HCT116 (cell line): ENCODE results near the gene TOX2. TPM values are rescaled to one million over a fixed set of nuclear protein-coding genes. Genes with fewer than 3 reads are reported as not detected.

Source experiments
- ATAC-seq: fragments of 200-7000 bp; cut with Tn5 transposase; 2 replicates; pipeline ENCODE4 v1.9.1; 2020; ENCODE audit warnings: mild to moderate bottlenecking, moderate library complexity
- BruUV-seq: library from RNA; stranded (reverse); fragments of 400-500 nt; replicated peaks from 2 replicates; lab custom pipeline; 2021; lab: Mats Ljungman, UMichigan
- CTCF ChIA-PET: fragments of 300-600 bp; sonication (Branson Sonifier 250); formaldehyde crosslinking; loops from one replicate; lab custom pipeline; 2021; ENCODE audit warnings: antibody characterized with exemption; lab: Charles Lee
- POLR2A ChIA-PET: fragments of 300-600, 350-600 bp; sonication (Branson Sonifier 250); formaldehyde crosslinking; loops from one replicate; lab custom pipeline; 2021; ENCODE audit warnings: antibody characterized with exemption; lab: Charles Lee
- RAD21 ChIA-PET, 2 experiments: fragments of 300-600 bp; sonication (Branson Sonifier 250); formaldehyde crosslinking; loops; one replicate each; lab custom pipeline; 2023; ENCODE audit warnings: low total read pairs in 2 of 2; ENCODE audit not compliant: uncharacterized antibody in 2 of 2, unreplicated experiment in 2 of 2, low non-redundant PET in 1 of 2; lab: Charles Lee
- DNase-seq: peaks from one replicate; pipeline ENCODE4 v3.0.0-alpha.2; 2010; ENCODE audit warnings: low read depth, low spot score
- H2AFZ ChIP-seq: fragments of 200-600 bp; shearing (Covaris generic), sonication (generic); 2 replicates; pipeline ENCODE4 v1.6.1; 2017; ENCODE audit warnings: low read depth, mixed run types, mixed read lengths, antibody characterized with exemption, low read length; ENCODE audit not compliant: poor library complexity, severe bottlenecking
- H3K27ac ChIP-seq: 2 replicates; pipeline ENCODE4 v1.5.1; 2012; ENCODE audit warnings: low read depth, low read length
- H3K27me3 ChIP-seq: fragments of 200-600 bp; sonication (generic); 2 replicates; pipeline ENCODE4 v1.6.1; 2016; ENCODE audit warnings: mixed run types, low read length, mixed read lengths; ENCODE audit not compliant: insufficient read depth
- H3K36me3 ChIP-seq, 2 experiments: fragments of 200-500 bp in 1 of 2; fragments of 200-600 bp in 1 of 2; sonication (Bioruptor generic) in 1 of 2; sonication (generic) in 1 of 2; 2 replicates each; pipeline versions ENCODE4 v1.5.1 to v1.6.1; 2014 to 2016; ENCODE audit warnings: low read length in 2 of 2, inconsistent platforms in 1 of 2, mixed read lengths in 1 of 2, mixed run types in 1 of 2; ENCODE audit not compliant: insufficient read depth in 2 of 2, control insufficient read depth in 1 of 2
- H3K4me1 ChIP-seq, 2 experiments: fragments of 200-600 bp in 1 of 2; sonication (generic) in 1 of 2; 2 replicates each; pipeline versions ENCODE4 v1.5.1 to v1.6.1; 2012 to 2017; ENCODE audit warnings: low read length in 2 of 2, inconsistent platforms in 1 of 2, mild to moderate bottlenecking in 1 of 2, mixed read lengths in 1 of 2, mixed run types in 1 of 2, moderate library complexity in 1 of 2; ENCODE audit not compliant: insufficient read depth in 2 of 2, control insufficient read depth in 1 of 2
- H3K4me2 ChIP-seq: fragments of 200-600 bp; sonication (generic); 2 replicates; pipeline ENCODE4 v1.6.1; 2017; ENCODE audit warnings: mixed run types, low read length, mixed read lengths
- H3K4me3 ChIP-seq, 2 experiments: fragments of 200-600 bp in 1 of 2; sonication (generic) in 1 of 2; replicated peaks in 1 of 2; 2 replicates each; pipeline ENCODE4 v1.5.1; 2011 to 2016; ENCODE audit warnings: low read length in 2 of 2, control low read depth in 1 of 2, low read depth in 1 of 2, mild to moderate bottlenecking in 1 of 2, mixed read lengths in 1 of 2, mixed run types in 1 of 2
- H3K79me2 ChIP-seq: fragments of 200-600 bp; sonication (generic); 2 replicates; pipeline ENCODE4 v1.6.1; 2017; ENCODE audit warnings: mild to moderate bottlenecking, mixed run types, low read length, moderate library complexity, mixed read lengths; ENCODE audit not compliant: insufficient read depth
- H3K9ac ChIP-seq: fragments of 200-600 bp; sonication (generic); 2 replicates; pipeline ENCODE4 v1.6.1; 2016; ENCODE audit warnings: low read length, mixed read lengths
- H3K9me2 ChIP-seq: fragments of 200-600 bp; sonication (generic), shearing (Covaris generic); 2 replicates; pipeline ENCODE4 v1.6.1; 2017; ENCODE audit warnings: mixed run types, mild to moderate bottlenecking, moderate library complexity; ENCODE audit not compliant: insufficient read depth
- H3K9me3 ChIP-seq, 2 experiments: fragments of 200-500 bp in 1 of 2; fragments of 200-600 bp in 1 of 2; sonication (Bioruptor generic) in 1 of 2; sonication (generic) in 1 of 2; 2 replicates each; pipeline ENCODE4 v1.6.1; 2014 to 2017; ENCODE audit warnings: low read length in 2 of 2, mixed read lengths in 2 of 2, inconsistent platforms in 1 of 2, low read depth in 1 of 2, mild to moderate bottlenecking in 1 of 2, mixed run types in 1 of 2, moderate library complexity in 1 of 2; ENCODE audit not compliant: control insufficient read depth in 1 of 2, insufficient read depth in 1 of 2
- H4K20me1 ChIP-seq: fragments of 200-600 bp; sonication (generic), shearing (Covaris generic); 2 replicates; pipeline ENCODE4 v1.6.1; 2017; ENCODE audit warnings: mixed run types, mild to moderate bottlenecking, moderate library complexity; ENCODE audit not compliant: insufficient read depth
- CEBPB ChIP-seq: IDR thresholded peaks from 2 replicates; pipeline ENCODE4 v1.6.1; 2012; ENCODE audit warnings: low read depth
- EZH2phosphoT487 ChIP-seq: fragments of 200-600 bp; IDR thresholded peaks from 2 replicates; pipeline ENCODE4 v1.6.1; 2018; ENCODE audit warnings: antibody characterized with exemption, borderline replicate concordance
- FOSL1 ChIP-seq: IDR thresholded peaks from 2 replicates; pipeline ENCODE4 v1.6.1; 2012; ENCODE audit warnings: low read depth
- JUND ChIP-seq: IDR thresholded peaks from 2 replicates; pipeline ENCODE4 v1.6.1; 2012
- POLR2A ChIP-seq: IDR thresholded peaks from 2 replicates; pipeline ENCODE4 v1.7.0; 2011; ENCODE audit warnings: borderline replicate concordance; ENCODE audit not compliant: insufficient read depth, insufficient read length; ENCODE audit errors: extremely low read depth
- POLR2AphosphoS5 ChIP-seq: IDR thresholded peaks from 2 replicates; pipeline ENCODE4 v1.6.1; 2011; ENCODE audit warnings: mild to moderate bottlenecking, low read depth, low read length, moderate library complexity
- RAD21 ChIP-seq: IDR thresholded peaks from 2 replicates; pipeline ENCODE4 v1.6.1; 2012; ENCODE audit warnings: low read depth, mild to moderate bottlenecking
- SIN3A ChIP-seq: IDR thresholded peaks from 2 replicates; pipeline ENCODE4 v1.6.1; 2012; ENCODE audit warnings: low read depth
- SP1 ChIP-seq: IDR thresholded peaks from 2 replicates; pipeline ENCODE4 v1.6.1; 2012; ENCODE audit warnings: low read depth
- TCF7L2 ChIP-seq: IDR thresholded peaks from 2 replicates; pipeline ENCODE4 v1.7.0; 2011; ENCODE audit warnings: borderline replicate concordance, inconsistent platforms; ENCODE audit not compliant: insufficient read depth, insufficient read length; ENCODE audit errors: extremely low read depth
- YY1 ChIP-seq: IDR thresholded peaks from 2 replicates; pipeline ENCODE4 v1.6.1; 2011; ENCODE audit warnings: low read length, low read depth, moderate library complexity, mild to moderate bottlenecking; ENCODE audit not compliant: insufficient replicate concordance; ENCODE audit errors: extremely low read depth
- ZFX ChIP-seq: fragments of 450-650 bp; IDR thresholded peaks from 2 replicates; pipeline ENCODE4 v1.6.1; 2017
- intact Hi-C: fragments of 100-400 bp; cut with micrococcal nuclease; formaldehyde crosslinking; loops from 2 replicates; pipeline ENCODE4 v1.10.0; 2022
- total RNA-seq: library from RNA; stranded (reverse); gene quantifications from one replicate; pipeline ENCODE4 v1.2.1, GENCODE V29; 2021; ENCODE audit not compliant: unreplicated experiment
- TF ChIP-seq, protein P1 (sequence below): IDR thresholded peaks from 2 replicates; pipeline ENCODE4 v1.6.1; 2012; ENCODE audit warnings: low read depth
- TF ChIP-seq, protein P2 (sequence below): IDR thresholded peaks from 2 replicates; pipeline ENCODE4 v1.6.1; 2012
- TF ChIP-seq, protein P3 (sequence below): IDR thresholded peaks from 2 replicates; pipeline ENCODE4 v1.6.1; 2011; ENCODE audit warnings: mild to moderate bottlenecking, low read length, moderate library complexity; ENCODE audit not compliant: insufficient replicate concordance; ENCODE audit errors: extremely low read depth
- TF ChIP-seq, protein P4 (sequence below): IDR thresholded peaks from 2 replicates; pipeline ENCODE4 v1.6.1; 2012

TOX2 gene
- total RNA-seq, 1 experiment from 2014 or later, result 39.6 TPM

DNA sequence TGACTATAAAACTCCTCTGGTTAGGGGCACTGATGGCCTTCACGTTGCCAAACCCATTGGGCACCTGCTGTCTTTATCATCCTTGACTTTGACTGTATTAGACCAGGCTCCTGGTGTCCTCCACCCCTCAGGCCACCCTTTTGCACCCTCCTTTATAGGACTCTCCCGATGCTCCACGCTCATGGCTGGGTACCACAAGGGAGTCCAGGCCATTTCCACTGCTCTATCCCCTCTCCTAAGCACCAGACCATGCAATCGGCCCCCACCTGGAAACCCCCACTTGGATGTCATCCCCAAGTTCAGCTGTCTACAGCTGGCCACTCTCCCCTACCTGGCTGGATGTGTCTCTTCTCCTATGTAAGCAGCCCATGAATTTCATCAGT lies 115.2 kb downstream of the TOX2 start:
- ChIA-PET POLR2A (no interaction called here), CTCF (no interaction called here), RAD21 (no interaction called here)
- Histone ChIP-seq H3K4me1 (peaks cover 2 to 6% of the 10 kb centered on the region in 2 experiments; a peak in 2 of 4 replicates), H3K79me2 (no peaks in the 10 kb centered on the region), H2AFZ (no peak overlapping the region), H4K20me1 (no peaks in the 10 kb centered on the region), H3K4me3 (no peak overlapping the region), H3K9me2 (no peaks in the 10 kb centered on the region), H3K36me3 (no peaks in the 10 kb centered on the region), H3K9ac (no peak overlapping the region), H3K27ac (no peak overlapping the region), H3K27me3 (no peaks in the 10 kb centered on the region), H3K9me3 (no peaks in the 10 kb centered on the region), H3K4me2 (no peak overlapping the region)
- no TSS peak for BruUV-seq
- TF ChIP-seq, protein P1, sequence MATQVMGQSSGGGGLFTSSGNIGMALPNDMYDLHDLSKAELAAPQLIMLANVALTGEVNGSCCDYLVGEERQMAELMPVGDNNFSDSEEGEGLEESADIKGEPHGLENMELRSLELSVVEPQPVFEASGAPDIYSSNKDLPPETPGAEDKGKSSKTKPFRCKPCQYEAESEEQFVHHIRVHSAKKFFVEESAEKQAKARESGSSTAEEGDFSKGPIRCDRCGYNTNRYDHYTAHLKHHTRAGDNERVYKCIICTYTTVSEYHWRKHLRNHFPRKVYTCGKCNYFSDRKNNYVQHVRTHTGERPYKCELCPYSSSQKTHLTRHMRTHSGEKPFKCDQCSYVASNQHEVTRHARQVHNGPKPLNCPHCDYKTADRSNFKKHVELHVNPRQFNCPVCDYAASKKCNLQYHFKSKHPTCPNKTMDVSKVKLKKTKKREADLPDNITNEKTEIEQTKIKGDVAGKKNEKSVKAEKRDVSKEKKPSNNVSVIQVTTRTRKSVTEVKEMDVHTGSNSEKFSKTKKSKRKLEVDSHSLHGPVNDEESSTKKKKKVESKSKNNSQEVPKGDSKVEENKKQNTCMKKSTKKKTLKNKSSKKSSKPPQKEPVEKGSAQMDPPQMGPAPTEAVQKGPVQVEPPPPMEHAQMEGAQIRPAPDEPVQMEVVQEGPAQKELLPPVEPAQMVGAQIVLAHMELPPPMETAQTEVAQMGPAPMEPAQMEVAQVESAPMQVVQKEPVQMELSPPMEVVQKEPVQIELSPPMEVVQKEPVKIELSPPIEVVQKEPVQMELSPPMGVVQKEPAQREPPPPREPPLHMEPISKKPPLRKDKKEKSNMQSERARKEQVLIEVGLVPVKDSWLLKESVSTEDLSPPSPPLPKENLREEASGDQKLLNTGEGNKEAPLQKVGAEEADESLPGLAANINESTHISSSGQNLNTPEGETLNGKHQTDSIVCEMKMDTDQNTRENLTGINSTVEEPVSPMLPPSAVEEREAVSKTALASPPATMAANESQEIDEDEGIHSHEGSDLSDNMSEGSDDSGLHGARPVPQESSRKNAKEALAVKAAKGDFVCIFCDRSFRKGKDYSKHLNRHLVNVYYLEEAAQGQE, result no peak
- TF ChIP-seq, protein P2, sequence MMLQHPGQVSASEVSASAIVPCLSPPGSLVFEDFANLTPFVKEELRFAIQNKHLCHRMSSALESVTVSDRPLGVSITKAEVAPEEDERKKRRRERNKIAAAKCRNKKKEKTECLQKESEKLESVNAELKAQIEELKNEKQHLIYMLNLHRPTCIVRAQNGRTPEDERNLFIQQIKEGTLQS, result no peak
- TF ChIP-seq, protein P3, sequence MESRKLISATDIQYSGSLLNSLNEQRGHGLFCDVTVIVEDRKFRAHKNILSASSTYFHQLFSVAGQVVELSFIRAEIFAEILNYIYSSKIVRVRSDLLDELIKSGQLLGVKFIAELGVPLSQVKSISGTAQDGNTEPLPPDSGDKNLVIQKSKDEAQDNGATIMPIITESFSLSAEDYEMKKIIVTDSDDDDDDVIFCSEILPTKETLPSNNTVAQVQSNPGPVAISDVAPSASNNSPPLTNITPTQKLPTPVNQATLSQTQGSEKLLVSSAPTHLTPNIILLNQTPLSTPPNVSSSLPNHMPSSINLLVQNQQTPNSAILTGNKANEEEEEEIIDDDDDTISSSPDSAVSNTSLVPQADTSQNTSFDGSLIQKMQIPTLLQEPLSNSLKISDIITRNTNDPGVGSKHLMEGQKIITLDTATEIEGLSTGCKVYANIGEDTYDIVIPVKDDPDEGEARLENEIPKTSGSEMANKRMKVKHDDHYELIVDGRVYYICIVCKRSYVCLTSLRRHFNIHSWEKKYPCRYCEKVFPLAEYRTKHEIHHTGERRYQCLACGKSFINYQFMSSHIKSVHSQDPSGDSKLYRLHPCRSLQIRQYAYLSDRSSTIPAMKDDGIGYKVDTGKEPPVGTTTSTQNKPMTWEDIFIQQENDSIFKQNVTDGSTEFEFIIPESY, result no peak
- TF ChIP-seq YY1, result no peak
- TF ChIP-seq, protein P4, sequence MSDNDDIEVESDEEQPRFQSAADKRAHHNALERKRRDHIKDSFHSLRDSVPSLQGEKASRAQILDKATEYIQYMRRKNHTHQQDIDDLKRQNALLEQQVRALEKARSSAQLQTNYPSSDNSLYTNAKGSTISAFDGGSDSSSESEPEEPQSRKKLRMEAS, result no peak
- TF ChIP-seq JUND, result no peak
- no peak for TF ChIP-seq RAD21
- TF ChIP-seq POLR2AphosphoS5, result no peak
- TF ChIP-seq POLR2A, result no peak
- TF ChIP-seq SP1, result no peak
- no peak for TF ChIP-seq FOSL1
- TF ChIP-seq EZH2phosphoT487, result no peak
- no peak for TF ChIP-seq CEBPB
- TF ChIP-seq ZFX, result no peak
- TF ChIP-seq TCF7L2, result no peak
- no peak for TF ChIP-seq SIN3A
- intact Hi-C loops, result no loop called here
- ATAC-seq (no peak), DNase-seq (no peak)
